22Rv1 (cell line): ENCODE data around the gene MAPRE3.

Experiments used
- ZFX ChIP-seq: fragments of 450-650 bp; IDR thresholded peaks from 2 replicates; pipeline ENCODE4 v1.6.1; 2017; ENCODE audit warnings: antibody characterized with exemption, borderline replicate concordance
- TF ChIP-seq, protein P1 (sequence below): fragments of 450-650 bp; IDR thresholded peaks from 2 replicates; pipeline ENCODE4 v1.5.1; 2017; ENCODE audit warnings: mild to moderate bottlenecking

DNA sequence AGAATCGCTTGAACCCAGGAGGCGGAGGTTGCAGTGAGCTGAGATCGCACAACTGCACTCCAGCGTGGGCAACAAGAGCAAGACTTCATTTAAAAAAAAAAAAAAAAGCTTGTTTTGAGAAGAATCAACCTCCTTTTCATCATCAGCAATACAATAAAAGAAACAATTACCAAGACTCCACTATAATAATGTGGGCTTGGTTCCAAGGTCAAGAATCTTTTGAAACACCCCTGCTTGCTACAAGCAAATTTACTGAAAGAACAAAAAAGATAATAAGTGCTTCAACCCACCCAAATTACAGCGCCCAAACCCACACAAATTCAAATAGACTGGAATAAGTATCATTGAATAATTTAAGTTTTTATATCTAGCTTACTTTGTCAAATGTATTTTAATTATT, 33.6 kb upstream of the MAPRE3 start:
- TF ChIP-seq, protein P1, sequence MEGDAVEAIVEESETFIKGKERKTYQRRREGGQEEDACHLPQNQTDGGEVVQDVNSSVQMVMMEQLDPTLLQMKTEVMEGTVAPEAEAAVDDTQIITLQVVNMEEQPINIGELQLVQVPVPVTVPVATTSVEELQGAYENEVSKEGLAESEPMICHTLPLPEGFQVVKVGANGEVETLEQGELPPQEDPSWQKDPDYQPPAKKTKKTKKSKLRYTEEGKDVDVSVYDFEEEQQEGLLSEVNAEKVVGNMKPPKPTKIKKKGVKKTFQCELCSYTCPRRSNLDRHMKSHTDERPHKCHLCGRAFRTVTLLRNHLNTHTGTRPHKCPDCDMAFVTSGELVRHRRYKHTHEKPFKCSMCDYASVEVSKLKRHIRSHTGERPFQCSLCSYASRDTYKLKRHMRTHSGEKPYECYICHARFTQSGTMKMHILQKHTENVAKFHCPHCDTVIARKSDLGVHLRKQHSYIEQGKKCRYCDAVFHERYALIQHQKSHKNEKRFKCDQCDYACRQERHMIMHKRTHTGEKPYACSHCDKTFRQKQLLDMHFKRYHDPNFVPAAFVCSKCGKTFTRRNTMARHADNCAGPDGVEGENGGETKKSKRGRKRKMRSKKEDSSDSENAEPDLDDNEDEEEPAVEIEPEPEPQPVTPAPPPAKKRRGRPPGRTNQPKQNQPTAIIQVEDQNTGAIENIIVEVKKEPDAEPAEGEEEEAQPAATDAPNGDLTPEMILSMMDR: no peak
- TF ChIP-seq ZFX: no peak
